Midbrain (tissue), 1 donor: ENCODE measurements around the gene WFS1.

ENCODE experiments used
- DNase-seq: peaks from one replicate; lab custom pipeline; 2025; lab: John Stamatoyannopoulos, UW

Gene WFS1

GRCh38 chr4:6300359-6300758 is 30.7 kb downstream of the WFS1 start:
- no peak for DNase-seq

DNA sequence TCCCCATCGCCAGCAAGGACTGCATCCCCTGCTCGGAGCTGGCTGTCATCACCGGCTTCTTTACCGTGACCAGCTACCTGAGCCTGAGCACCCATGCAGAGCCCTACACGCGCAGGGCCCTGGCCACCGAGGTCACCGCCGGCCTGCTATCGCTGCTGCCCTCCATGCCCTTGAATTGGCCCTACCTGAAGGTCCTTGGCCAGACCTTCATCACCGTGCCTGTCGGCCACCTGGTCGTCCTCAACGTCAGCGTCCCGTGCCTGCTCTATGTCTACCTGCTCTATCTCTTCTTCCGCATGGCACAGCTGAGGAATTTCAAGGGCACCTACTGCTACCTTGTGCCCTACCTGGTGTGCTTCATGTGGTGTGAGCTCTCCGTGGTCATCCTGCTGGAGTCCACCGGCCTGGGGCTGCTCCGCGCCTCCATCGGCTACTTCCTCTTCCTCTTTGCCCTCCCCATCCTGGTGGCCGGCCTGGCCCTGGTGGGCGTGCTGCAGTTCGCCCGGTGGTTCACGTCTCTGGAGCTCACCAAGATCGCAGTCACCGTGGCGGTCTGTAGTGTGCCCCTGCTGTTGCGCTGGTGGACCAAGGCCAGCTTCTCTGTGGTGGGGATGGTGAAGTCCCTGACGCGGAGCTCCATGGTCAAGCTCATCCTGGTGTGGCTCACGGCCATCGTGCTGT is 31.5 kb downstream of the WFS1 start:
- DNase-seq: no peak

DNA sequence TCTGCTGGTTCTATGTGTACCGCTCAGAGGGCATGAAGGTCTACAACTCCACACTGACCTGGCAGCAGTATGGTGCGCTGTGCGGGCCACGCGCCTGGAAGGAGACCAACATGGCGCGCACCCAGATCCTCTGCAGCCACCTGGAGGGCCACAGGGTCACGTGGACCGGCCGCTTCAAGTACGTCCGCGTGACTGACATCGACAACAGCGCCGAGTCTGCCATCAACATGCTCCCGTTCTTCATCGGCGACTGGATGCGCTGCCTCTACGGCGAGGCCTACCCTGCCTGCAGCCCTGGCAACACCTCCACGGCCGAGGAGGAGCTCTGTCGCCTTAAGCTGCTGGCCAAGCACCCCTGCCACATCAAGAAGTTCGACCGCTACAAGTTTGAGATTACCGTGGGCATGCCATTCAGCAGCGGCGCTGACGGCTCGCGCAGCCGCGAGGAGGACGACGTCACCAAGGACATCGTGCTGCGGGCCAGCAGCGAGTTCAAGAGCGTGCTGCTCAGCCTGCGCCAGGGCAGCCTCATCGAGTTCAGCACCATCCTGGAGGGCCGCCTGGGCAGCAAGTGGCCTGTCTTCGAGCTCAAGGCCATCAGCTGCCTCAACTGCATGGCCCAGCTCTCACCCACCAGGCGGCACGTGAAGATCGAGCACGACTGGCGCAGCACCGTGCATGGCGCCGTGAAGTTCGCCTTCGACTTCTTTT is 32.2 kb downstream of the WFS1 start:
- no peak for DNase-seq

DNA sequence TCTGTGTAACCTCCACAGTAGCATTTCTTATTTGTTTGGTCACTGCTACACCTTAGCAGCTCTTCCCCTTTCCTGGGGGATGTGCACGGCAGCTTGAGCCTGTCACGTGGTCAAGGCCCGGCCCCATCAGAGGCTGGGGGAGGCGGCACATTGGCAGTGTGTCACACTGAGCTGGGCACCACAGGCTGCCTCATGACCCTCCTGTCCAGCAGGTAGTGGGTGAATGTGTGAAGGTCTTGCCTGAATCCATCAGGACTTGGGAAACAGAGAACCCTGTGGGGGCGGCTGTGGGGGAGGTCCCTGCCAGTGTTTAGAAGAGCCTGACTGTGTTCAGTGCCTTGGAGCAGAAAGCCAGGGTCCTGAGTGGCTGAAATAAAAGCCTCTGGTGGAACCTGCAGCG is 33.2 kb downstream of the WFS1 start:
- DNase-seq: no peak

- DNase-seq: no peak
These were observed 34.3 kb downstream of the WFS1 start for GRCh38 chr4:6303943-6304342.

- no peak for DNase-seq
These were observed 36.6 kb downstream of the WFS1 start for GRCh38 chr4:6306299-6306698.

DNA sequence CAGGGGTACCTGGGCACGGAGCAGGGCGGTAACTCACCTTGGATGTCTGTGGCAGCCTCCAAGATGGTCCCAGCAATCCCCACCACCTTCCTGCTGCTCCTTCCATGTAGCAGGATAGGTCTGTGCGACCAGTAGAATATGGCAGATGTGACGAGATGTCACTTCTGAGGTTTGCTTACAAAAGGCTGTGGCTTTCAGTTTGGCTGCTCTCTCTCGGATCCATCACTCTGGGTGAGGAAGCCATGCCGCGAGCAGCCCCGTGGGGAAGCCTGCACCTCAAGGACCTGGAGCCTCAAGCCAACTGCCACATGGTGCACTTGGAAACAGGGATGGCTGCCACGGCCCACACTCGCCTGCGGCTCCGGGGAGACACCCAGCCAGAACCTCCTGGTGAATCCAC is 37.6 kb downstream of the WFS1 start:
- no peak for DNase-seq

DNA sequence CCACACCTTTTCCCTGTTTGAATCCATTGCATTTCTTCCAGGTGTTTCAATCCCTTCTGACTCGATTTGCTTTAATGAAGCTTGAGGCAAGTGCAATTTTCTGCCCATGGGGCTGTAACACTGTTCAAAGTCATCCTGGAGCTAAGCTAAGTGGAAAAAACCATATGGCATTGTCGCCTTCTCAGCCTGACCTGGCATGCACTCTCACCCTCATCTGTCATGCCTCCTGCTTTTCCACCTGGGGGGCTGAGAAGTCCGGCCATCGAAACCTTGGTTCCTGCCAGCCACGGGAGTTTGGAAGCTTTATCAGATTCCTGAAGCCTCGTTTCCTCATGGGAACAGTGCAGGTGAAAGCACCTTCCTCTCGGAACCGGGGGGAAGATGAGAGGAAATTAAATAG is 38.2 kb downstream of the WFS1 start:
- DNase-seq: no peak

DNA sequence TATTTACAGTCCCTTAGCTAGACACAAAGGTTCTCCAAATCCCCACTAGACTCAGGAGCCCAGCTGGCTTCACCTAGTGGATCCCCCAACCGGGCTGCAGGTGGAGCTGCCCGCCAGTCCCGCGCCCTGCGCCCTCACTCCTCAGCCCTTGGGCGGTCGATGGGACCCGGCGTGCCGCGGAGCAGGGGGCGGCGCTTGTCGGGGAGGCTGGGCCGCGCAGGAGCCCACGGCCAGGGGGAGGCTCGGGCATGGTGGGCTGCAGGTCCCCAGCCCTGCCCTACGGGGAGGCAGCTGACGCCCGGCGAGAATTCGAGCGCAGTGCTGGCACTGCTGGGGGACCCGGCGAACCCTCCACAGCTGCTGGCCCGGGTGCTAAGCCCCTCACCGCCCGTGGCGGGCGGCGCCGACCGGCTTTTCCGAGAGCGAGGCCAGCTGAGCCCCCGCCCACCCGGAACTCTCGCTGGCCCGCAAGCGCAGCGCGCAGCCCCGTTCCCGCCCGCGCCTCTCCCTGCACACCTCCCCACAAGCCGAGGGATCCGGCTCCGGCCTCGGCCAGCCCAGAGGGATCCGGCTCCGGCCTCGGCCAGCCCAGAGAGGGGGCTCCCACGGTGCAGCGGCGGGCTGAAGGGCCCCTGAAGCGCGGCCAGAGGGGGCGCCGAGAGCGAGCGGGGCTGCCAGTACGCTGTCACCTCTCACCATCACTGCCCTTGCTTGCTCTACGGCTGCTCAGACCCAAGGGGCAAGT is 39.4 kb downstream of the WFS1 start:
- DNase-seq: no peak

GRCh38 chr4:6309777-6310176 is 40.1 kb downstream of the WFS1 start:
- no peak for DNase-seq

- DNase-seq: no peak
These were observed 43.6 kb downstream of the WFS1 start for GRCh38 chr4:6313216-6313615.

- DNase-seq: no peak
These were observed 46.9 kb downstream of the WFS1 start for GRCh38 chr4:6316461-6317003.

- DNase-seq: no peak
These were observed 48.6 kb downstream of the WFS1 start for GRCh38 chr4:6318206-6318605.

GRCh38 chr4:6319530-6320150 is 50.0 kb downstream of the WFS1 start:
- no peak for DNase-seq

- no peak for DNase-seq
These were observed 51.0 kb downstream of the WFS1 start for GRCh38 chr4:6320663-6321062.

- DNase-seq: no peak
These were observed 51.7 kb downstream of the WFS1 start for GRCh38 chr4:6321361-6321760.

DNA sequence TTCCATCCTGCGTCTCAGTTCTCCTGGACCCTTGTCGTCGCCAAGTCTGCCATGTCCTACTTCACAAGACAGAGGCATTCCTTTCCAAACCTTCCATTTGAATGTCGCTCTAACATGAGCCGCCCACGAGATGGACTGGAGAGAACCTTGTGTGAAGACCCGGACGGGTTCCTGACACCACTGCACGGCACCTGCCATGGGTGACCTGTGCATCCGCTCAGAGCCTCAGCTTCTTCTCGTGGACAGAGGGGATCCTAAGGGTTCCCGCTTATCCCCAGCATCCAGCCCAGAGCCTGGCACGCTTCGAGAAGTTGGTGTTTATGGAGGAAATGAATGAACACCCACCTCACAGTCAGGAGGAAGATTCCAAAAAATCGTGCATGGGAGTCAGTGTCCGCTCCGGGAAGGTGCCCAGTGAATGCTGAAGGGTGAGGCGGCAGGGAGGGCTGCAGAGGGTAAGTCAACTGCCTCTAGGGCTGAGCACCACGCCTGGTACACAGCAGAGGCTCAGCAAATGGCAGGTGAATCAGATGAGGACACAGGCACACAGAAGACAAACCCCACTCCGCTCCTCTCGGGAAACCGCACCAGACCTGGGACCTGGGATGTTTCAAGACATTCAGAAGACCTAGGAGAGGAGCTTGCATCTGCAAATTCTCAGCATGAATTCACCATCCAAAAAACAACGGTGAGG is 52.6 kb downstream of the WFS1 start:
- DNase-seq: no peak

- no peak for DNase-seq
These were observed 53.3 kb downstream of the WFS1 start for GRCh38 chr4:6322761-6323566.

- DNase-seq: no peak
These were observed 54.9 kb downstream of the WFS1 start for GRCh38 chr4:6324461-6324998.

GRCh38 chr4:6324999-6325787 is 55.5 kb downstream of the WFS1 start:
- no peak for DNase-seq
